ENCODE data around the gene GALNT10. TPM values are rescaled to one million over a fixed set of nuclear protein-coding genes. Genes with fewer than 3 reads are reported as not detected.

Gene GALNT10
- total RNA-seq, 4 donors from 2014 or later = 17.2 to 28.6 (median 21.1) TPM

- no peak for TF ChIP-seq CTCF (IDR thresholded peaks at IDR 0.05; ENCODE audit: low read depth)
Observed at GRCh38 chr5:154418344-154418820, 227.8 kb downstream of the GALNT10 start.

- TF ChIP-seq CTCF (IDR thresholded peaks at IDR 0.05; ENCODE audit: low read depth) = no peak
Observed at GRCh38 chr5:154419236-154419635, 228.7 kb downstream of the GALNT10 start.

- TF ChIP-seq CTCF (IDR thresholded peaks at IDR 0.05; ENCODE audit: low read depth) = no peak
Observed at GRCh38 chr5:154421868-154422267, 231.3 kb downstream of the GALNT10 start.

GRCh38 chr5:154422298-154422697, 231.8 kb downstream of the GALNT10 start:
- no peak for TF ChIP-seq CTCF (IDR thresholded peaks at IDR 0.05; ENCODE audit: low read depth)

GRCh38 chr5:154428208-154428607, 237.7 kb downstream of the GALNT10 start:
- no peak for TF ChIP-seq CTCF (IDR thresholded peaks at IDR 0.05; ENCODE audit: low read depth)

- no peak for TF ChIP-seq CTCF (IDR thresholded peaks at IDR 0.05; ENCODE audit: low read depth)
Observed at GRCh38 chr5:154429341-154429740, 238.8 kb downstream of the GALNT10 start.

- TF ChIP-seq CTCF (IDR thresholded peaks at IDR 0.05; ENCODE audit: low read depth) = no peak
Observed at GRCh38 chr5:154430466-154430865, 239.9 kb downstream of the GALNT10 start.

Measured in subcutaneous adipose tissue (tissue), 4 donors.